ENCODE data around the gene HDDC3.
"Not testable (repeated sequence)": the region's sequence is repeated elsewhere in the genome, so short reads cannot be mapped to it uniquely, and the experiment has no call there.

The HDDC3 gene

GRCh38 chr15:90907051-90907660 is 25.2 kb downstream of the HDDC3 start:
- no peak for DNase-seq

GRCh38 chr15:90906181-90906849 is 26.0 kb downstream of the HDDC3 start:
- no peak for DNase-seq

- DNase-seq, result no peak
Measured at GRCh38 chr15:90905306-90906180, 26.8 kb downstream of the HDDC3 start.

- DNase-seq, result no peak
Measured at GRCh38 chr15:90904746-90905145, 27.6 kb downstream of the HDDC3 start.

GRCh38 chr15:90903733-90904536 is 28.4 kb downstream of the HDDC3 start:
- peak; percentile 43 for DNase-seq

GRCh38 chr15:90902840-90903732 is 29.3 kb downstream of the HDDC3 start, which contains the start of gene MAN2A2:
Gene MAN2A2 (plus strand): TSS chr15:90903302. CDS start chr15:90904208, 906 bp downstream.
- DNase-seq, result peak; percentile 53

DNA sequence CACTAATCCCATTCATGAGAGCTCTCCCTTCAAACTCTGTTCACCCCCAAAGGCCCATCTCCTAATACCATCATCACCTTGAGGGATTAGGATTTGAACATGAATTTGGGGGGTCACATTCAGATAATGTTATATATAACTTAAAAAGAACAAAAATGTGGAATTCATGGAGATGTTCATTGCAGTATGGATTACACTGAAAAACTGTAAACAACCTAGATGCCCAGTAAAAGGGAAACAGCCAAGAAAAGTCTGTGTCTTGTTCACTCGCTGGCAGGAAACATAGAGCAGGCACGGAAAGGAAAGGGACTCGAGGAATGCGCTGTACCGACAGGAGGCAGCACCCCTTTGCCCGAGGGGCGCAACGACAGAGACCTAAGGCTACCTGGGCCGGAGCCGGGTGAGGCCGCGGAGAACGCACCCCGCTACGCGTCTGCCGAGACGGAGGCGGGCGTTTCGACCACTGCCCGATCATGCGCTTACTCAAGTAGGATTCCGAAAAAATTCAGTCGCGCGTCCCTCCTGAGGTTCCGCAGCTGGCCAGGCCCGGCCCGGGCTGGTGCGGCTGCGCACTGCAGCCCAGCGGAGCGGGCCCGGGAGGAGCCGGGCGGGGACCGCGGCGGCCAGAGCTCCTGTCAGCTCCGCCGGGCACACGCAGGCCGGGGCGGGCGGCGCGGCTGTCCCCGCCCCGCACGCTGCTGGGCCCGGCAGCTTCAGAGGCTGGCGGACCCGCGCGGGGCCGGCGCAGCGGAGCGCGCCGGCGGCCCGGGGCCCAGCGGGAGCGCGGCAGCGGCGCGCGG is 30.1 kb downstream of the HDDC3 start:
- peak; percentile 84 for DNase-seq

DNA sequence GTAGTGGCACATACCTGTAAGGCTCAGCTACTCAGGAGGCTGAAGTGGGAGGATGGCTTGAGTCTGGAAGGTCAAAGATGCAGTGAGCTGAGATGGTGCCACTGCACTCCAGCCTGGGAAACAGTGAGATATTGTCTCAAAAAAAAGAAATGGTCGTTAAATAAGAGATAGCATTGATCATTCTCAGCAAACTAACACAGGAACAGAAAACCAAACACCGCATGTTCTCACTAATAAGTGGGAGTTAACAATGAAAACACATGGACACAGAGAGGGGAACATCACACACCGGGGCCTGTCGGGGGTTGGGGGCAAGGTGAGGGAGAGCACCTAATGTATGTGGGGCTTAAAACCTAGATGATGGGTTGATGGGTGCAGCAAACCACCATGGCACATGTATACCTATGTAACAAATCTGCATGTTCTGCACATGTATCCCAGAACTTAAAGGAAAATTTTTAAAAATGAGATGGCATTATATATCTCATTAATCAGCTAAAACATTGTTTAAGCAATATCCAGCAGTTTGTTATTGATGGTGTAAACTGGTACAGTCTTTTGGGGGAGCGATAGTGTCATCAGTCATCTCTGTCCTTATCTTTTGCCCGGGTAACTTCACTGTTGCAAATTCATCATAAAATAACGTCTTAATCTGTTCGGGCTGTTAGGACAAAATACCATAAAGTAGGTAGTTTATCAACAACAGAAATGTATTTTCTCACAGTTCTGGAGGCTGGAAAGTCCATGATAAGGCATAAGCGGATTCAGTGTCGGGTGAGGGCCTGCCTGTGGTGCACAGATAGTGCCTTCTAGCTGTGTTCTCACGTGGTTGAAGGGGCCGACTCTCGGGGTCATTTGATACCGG is 30.9 kb downstream of the HDDC3 start:
- no peak for DNase-seq

DNA sequence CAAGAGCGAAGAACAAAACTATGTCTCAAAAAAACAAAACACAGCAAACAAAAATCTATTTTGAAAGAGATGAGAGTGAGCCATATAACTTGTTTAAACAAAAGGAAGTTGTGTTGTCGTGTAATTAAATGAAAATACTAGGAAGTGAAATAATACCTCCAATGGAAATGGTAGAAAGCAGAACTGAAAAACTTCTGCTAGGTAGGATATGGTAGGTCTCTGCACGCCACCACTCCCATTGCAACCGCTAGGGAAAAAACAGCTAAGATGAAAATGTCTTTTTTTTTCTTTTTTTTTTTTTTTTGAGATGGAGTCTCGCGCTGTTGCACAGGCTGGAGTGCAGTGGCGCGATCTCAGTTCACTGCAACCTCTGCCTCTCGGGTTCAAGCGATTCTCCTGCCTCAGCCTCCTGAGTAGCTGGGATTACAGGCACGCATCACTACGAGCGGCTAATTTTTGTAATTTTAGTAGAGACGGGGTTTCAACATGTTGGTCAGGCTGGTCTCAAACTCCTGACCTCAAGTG is 35.2 kb downstream of the HDDC3 start:
- DNase-seq, result not testable (repeated sequence)

DNA sequence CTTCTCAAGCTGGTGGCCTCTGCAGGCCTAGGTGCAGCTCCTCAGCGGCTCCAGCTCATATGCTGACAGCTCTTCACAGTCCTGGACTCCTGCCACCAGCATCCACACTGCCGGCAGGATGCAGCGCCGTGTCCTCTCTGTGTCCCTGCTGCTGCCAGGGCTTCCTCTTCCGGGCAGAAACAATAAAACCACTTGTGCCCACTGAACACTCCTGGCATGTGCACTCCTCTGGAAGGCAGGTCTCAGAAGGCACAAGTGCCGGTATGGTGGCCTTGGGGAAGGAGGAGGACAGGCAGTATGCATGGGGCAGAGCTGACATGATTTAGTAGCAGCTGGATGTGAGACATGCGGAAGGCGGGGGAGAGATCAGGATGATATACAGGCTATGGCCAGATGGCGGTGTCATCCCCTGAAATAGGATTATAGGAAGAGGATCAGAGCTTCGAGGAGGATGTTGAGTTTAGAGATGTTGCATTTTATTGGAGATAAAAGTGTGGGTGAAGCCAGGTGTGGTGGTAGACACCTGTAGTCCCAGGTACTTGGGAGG is 36.7 kb downstream of the HDDC3 start:
- no peak for DNase-seq

- no peak for DNase-seq
Measured at GRCh38 chr15:90893175-90894090, 38.9 kb downstream of the HDDC3 start.

DNA sequence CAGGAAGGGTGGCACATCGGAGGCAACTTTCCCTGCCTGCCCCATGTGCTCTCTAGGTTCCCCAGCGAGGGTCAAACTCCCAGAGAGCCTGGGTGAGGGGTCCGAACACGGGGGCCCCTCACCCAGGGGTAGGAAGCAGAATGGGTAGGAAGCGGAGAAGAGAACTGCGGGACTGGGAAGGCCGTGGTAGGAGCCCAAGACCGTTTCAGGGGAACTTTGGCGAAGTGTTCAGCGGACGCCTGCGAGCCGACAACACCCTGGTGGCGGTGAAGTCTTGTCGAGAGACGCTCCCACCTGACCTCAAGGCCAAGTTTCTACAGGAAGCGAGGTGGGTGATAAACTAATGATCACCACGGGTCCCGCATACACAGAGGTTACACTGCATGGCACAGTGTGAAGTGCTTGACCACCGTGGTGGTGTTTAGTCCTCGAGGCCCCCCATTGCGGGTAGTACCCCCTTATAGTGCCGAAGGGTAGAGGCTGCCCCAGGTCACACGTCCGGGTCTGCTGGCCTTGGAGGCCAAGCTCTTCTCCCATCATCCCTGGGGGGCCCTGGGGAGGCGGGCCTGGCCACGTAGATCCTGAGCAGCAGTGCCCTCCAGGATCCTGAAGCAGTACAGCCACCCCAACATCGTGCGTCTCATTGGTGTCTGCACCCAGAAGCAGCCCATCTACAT is 39.7 kb downstream of the HDDC3 start:
- no peak for DNase-seq

DNA sequence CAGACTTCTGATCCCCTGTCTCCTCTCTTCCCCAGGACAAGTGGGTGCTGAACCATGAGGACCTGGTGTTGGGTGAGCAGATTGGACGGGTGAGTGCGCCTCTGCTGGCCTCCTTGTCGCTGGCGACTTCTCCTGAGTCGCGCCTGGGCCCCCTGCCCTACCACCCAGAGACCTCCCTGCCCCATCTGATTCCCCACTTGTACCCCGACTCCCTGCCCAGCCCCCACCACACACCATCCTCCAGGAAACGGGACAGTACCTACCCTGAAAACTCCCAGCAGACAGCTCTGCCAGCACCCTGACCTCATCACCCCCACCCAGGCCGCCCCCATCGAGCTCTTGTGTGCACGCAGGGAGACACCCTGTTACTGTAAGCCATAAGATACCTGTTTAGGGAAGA is 40.3 kb downstream of the HDDC3 start:
- DNase-seq, result no peak

GRCh38 chr15:90891346-90891949 is 40.9 kb downstream of the HDDC3 start:
- DNase-seq, result no peak

DNA sequence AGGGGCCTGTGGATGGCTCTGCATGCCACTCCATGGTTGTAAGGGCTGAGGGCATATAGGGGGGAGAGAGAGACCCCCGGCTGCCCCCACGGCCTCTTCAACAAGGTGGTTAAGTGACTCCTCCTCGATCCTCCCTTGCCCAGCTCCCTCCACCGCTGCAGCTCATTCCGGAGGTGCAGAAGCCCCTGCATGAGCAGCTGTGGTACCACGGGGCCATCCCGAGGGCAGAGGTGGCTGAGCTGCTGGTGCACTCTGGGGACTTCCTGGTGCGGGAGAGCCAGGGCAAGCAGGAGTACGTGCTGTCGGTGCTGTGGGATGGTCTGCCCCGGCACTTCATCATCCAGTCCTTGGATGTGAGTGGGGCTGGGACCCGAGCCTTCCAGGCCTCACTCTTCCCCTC is 41.5 kb downstream of the HDDC3 start:
- DNase-seq, result no peak

GRCh38 chr15:90889736-90890456 is 42.5 kb downstream of the HDDC3 start:
- DNase-seq, result no peak

Data from NCI-H510A (cell line).